K562 (cell line): ENCODE data around the gene EML6. TPM values are rescaled to one million over a fixed set of nuclear protein-coding genes. Genes with fewer than 3 reads are reported as not detected.

Experiments used
- ATAC-seq: fragments of 200-7000 bp; cut with Tn5 transposase; 3 replicates; pipeline ENCODE4 v1.9.1; 2020; ENCODE audit warnings: moderate library complexity
- BruUV-seq: library from RNA; stranded (reverse); fragments of 400-500 nt; replicated peaks from 2 replicates; lab custom pipeline; 2021; lab: Mats Ljungman, UMichigan
- CTCF ChIA-PET: fragments of 300-600 bp; formaldehyde crosslinking; extraction: SDS; loops from one replicate; lab custom pipeline; 2021; ENCODE audit warnings: low intra/inter-chr PET ratio; lab: Yijun Ruan, JAX
- POLR2A ChIA-PET: fragments of 300-600, 350-650 bp; sonication (Branson Sonifier 250); formaldehyde crosslinking; extraction: SDS; loops from one replicate; lab custom pipeline; 2021; ENCODE audit warnings: antibody characterized with exemption, inconsistent platforms; lab: Yijun Ruan, JAX
- DNase-seq, 4 experiments: peaks; one replicate each; pipeline versions ENCODE4 v3.0.0 to v3.0.0-alpha.2; 2011 to 2018; ENCODE audit warnings: low spot score in 3 of 4, mixed read lengths in 3 of 4; ENCODE audit errors: extremely low read depth in 1 of 4
- FAIRE-seq: peaks from 2 replicates; lab custom pipeline; 2011; peaks lifted over from hg19 to GRCh38; lab: Jason Lieb, UNC
- H2AFZ ChIP-seq: 2 replicates; pipeline ENCODE4 v1.6.0; 2011; ENCODE audit warnings: low read depth, low read length, control low read depth, inconsistent platforms
- H3K27ac ChIP-seq: fragments of 200-600 bp; 3 replicates; pipeline ENCODE4 v1.8.0; 2011; ENCODE audit warnings: low read depth, mild to moderate bottlenecking, control low read depth, inconsistent platforms, low read length, moderate library complexity, mixed read lengths; ENCODE audit errors: extremely low read depth
- H3K27me3 ChIP-seq, 2 experiments: fragments of 300-600 bp in 1 of 2; 2 replicates in 1 of 2; 3 replicates in 1 of 2; pipeline versions ENCODE4 v1.6.0 to v1.8.0; 2011; ENCODE audit warnings: inconsistent platforms in 2 of 2, low read length in 2 of 2, mild to moderate bottlenecking in 1 of 2, mixed read lengths in 1 of 2, moderate library complexity in 1 of 2; ENCODE audit not compliant: control insufficient read depth in 2 of 2, insufficient read depth in 2 of 2
- H3K36me3 ChIP-seq: fragments of 300-600 bp; 3 replicates; pipeline ENCODE4 v1.8.0; 2011; ENCODE audit warnings: mild to moderate bottlenecking, low read length, inconsistent platforms; ENCODE audit not compliant: control insufficient read depth, insufficient read depth
- H3K4me1 ChIP-seq, 2 experiments: fragments of 200-600 bp in 1 of 2; replicated peaks in 1 of 2; 2 replicates in 1 of 2; 3 replicates in 1 of 2; pipeline versions ENCODE4 v1.5.1 to v1.8.0; 2011; ENCODE audit warnings: inconsistent platforms in 2 of 2, low read length in 2 of 2, mild to moderate bottlenecking in 1 of 2, mixed read lengths in 1 of 2, moderate library complexity in 1 of 2; ENCODE audit not compliant: control insufficient read depth in 2 of 2, insufficient read depth in 2 of 2
- H3K4me2 ChIP-seq: 2 replicates; pipeline ENCODE4 v1.6.1; 2011; ENCODE audit warnings: low read length, control low read depth, inconsistent platforms, mixed read lengths; ENCODE audit not compliant: insufficient read depth
- H3K4me3 ChIP-seq: fragments of 200-600 bp; sonication (generic), shearing (Covaris generic); 2 replicates; pipeline ENCODE4 v1.5.1; 2016; ENCODE audit warnings: control low read depth, inconsistent platforms
- H3K79me2 ChIP-seq: fragments of 200-600 bp; 3 replicates; pipeline ENCODE4 v1.8.0; 2011; ENCODE audit warnings: low read length, inconsistent platforms; ENCODE audit not compliant: control insufficient read depth, insufficient read depth
- H3K9ac ChIP-seq, 2 experiments: 2 replicates each; pipeline versions ENCODE4 v1.6.0 to v1.6.1; 2011; ENCODE audit warnings: low read depth in 2 of 2, low read length in 2 of 2, control low read depth in 1 of 2, inconsistent platforms in 1 of 2, mild to moderate bottlenecking in 1 of 2, mixed read lengths in 1 of 2; ENCODE audit not compliant: insufficient read depth in 1 of 2
- H3K9me1 ChIP-seq: one replicate; pipeline ENCODE4 v1.6.0; 2011; ENCODE audit warnings: inconsistent platforms, mild to moderate bottlenecking, low read length, moderate library complexity; ENCODE audit not compliant: control insufficient read depth, insufficient read depth
- H3K9me3 ChIP-seq: replicated peaks from 2 replicates; pipeline ENCODE4 v1.5.1; 2011; ENCODE audit warnings: low read depth, low read length, inconsistent platforms; ENCODE audit not compliant: control insufficient read depth, insufficient read depth
- H4K20me1 ChIP-seq: replicated peaks from 2 replicates; pipeline ENCODE4 v1.6.1; 2011; ENCODE audit warnings: low read length, inconsistent platforms, mixed read lengths; ENCODE audit not compliant: control insufficient read depth, insufficient read depth
- FOSL1 ChIP-seq: fragments of 200-800 bp; sonication (Bioruptor generic); conservative IDR thresholded peaks from 2 replicates; pipeline ENCODE4 v1.6.1; 2016; ENCODE audit warnings: missing genetic modification characterization, missing compliant biosample characterization
- JUN ChIP-seq, 2 experiments: sonication (generic) in 1 of 2; formaldehyde crosslinking in 1 of 2; IDR thresholded peaks; 2 replicates each; pipeline versions ENCODE4 v1.6.1 to v1.8.0; 2012 to 2022; ENCODE audit warnings: borderline replicate concordance in 2 of 2, mild to moderate bottlenecking in 2 of 2, improper control_type of control experiment in 1 of 2, low read depth in 1 of 2, low read length in 1 of 2, missing genetic modification reagents in 1 of 2
- JUNB ChIP-seq: fragments of 450-650 bp; formaldehyde crosslinking; conservative IDR thresholded peaks from 2 replicates; pipeline ENCODE4 v1.4.0; 2020; ENCODE audit warnings: mild to moderate bottlenecking
- JUND ChIP-seq, 2 experiments: IDR thresholded peaks; 2 replicates in 1 of 2; 3 replicates in 1 of 2; pipeline ENCODE4 v1.6.1; 2011; ENCODE audit warnings: borderline replicate concordance in 2 of 2, low read depth in 2 of 2, low read length in 2 of 2, improper control_type of control experiment in 1 of 2, missing biosample characterization in 1 of 2, missing genetic modification characterization in 1 of 2, missing genetic modification reagents in 1 of 2
- NCOA4 ChIP-seq: fragments of 450-650 bp; IDR thresholded peaks from 2 replicates; pipeline ENCODE4 v1.6.1; 2018; ENCODE audit warnings: mild to moderate bottlenecking; ENCODE audit not compliant: partially characterized antibody
- RFX1 ChIP-seq: fragments of 450-650 bp; IDR thresholded peaks from 2 replicates; pipeline ENCODE4 v1.6.1; 2016; ENCODE audit warnings: mild to moderate bottlenecking, moderate library complexity
- ZNF197 ChIP-seq: fragments of 200-800 bp; sonication (Bioruptor generic); IDR thresholded peaks from 2 replicates; pipeline ENCODE4 v1.6.1; 2016; ENCODE audit warnings: low read depth, missing genetic modification characterization, missing compliant biosample characterization
- ZNF583 ChIP-seq: fragments of 250-450 bp; sonication (Bioruptor Pico); IDR thresholded peaks from 2 replicates; pipeline ENCODE4 v1.4.0; 2020
- WGBS: fragments of 100-300 bp; shearing (Covaris generic); methylation state at CpG from one replicate; pipeline ENCODE4 v1.1.6; 2016; ENCODE audit warnings: low coverage, mixed read lengths; ENCODE audit not compliant: insufficient coverage; ENCODE audit errors: missing lambda C conversion rate; 5-methylcytosine and 5-hydroxymethylcytosine counted together
- in situ Hi-C: fragments of 300-500 bp; cut with MboI; formaldehyde crosslinking; loops from 4 replicates; pipeline ENCODE4 v1.15.0; 2018; ENCODE audit warnings: inconsistent platforms, mixed read lengths
- intact Hi-C: fragments of 100-400 bp; cut with micrococcal nuclease; formaldehyde crosslinking; loops from 2 replicates; pipeline ENCODE4 v1.14.2; 2022
- polyA plus RNA-seq, 8 experiments: library from polyadenylated mRNA; depleted of rRNA in 4 of 8; stranded (reverse) in 5 of 8; unstranded in 3 of 8; fragments of >200 nt; fragmentation: Nextera tagmentation in 2 of 8; fragmentation: Illumina TruSeq in 1 of 8; extraction: Ambion mirVana in 2 of 8; extraction: Trizol in 1 of 8; gene quantifications; 2 replicates each; pipeline versions ENCODE4 v1.2.1 to v1.2.3, GENCODE V29; 2011 to 2014; ENCODE audit warnings: inconsistent platforms in 1 of 8, missing spikeins in 1 of 8
- total RNA-seq, 7 experiments: library from RNA; depleted of rRNA in 6 of 7; stranded (reverse); fragments of >200 nt in 6 of 7; fragmentation: Illumina TruSeq in 2 of 7; extraction: Trizol in 2 of 7; gene quantifications; 2 replicates each; pipeline versions ENCODE4 v1.2.1 to v1.2.3, GENCODE V29; 2011 to 2021; ENCODE audit warnings: low replicate concordance in 1 of 7
- TF ChIP-seq, protein P1 (sequence below), 2 experiments: fragments of 450-650 bp in 1 of 2; sonication (generic) in 1 of 2; formaldehyde crosslinking in 1 of 2; IDR thresholded peaks in 1 of 2; conservative IDR thresholded peaks in 1 of 2; 2 replicates each; pipeline versions ENCODE4 v1.6.1 to v1.8.1; 2016 to 2023; ENCODE audit warnings: mild to moderate bottlenecking in 2 of 2, moderate library complexity in 2 of 2, inconsistent platforms in 1 of 2, missing genetic modification reagents in 1 of 2
- TF ChIP-seq, protein P2 (sequence below): fragments of 450-650 bp; IDR thresholded peaks from 2 replicates; pipeline ENCODE4 v1.7.0; 2016; ENCODE audit warnings: borderline replicate concordance

The EML6 gene
- total and polyA plus RNA-seq, 9 of the 15 experiments (the other 6 are each of a cell fraction or from before 2014, with no cell fraction given): 0.07 to 0.56 (median 0.25) TPM

DNA sequence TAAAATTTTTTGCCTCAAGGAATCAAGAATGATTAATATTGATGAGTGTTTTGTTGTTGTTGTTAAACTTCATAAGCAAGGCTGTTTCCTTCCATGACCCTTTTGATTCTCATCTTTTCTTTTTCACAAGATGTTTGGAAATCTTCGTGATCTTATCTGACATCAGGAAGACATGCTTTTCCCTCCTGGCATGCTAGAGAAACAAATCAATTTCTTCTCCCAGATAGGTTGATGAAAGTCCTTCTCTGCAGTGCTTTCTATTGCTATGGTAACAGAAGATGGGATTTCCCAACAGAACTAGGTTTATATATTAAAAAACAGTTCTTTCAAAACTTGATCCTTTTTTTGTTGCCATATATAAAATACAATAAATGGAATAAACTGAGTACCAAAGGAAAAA lies 85.2 kb downstream of the EML6 start:
- POLR2A ChIA-PET: no interaction called here
- no TSS peak for BruUV-seq

DNA sequence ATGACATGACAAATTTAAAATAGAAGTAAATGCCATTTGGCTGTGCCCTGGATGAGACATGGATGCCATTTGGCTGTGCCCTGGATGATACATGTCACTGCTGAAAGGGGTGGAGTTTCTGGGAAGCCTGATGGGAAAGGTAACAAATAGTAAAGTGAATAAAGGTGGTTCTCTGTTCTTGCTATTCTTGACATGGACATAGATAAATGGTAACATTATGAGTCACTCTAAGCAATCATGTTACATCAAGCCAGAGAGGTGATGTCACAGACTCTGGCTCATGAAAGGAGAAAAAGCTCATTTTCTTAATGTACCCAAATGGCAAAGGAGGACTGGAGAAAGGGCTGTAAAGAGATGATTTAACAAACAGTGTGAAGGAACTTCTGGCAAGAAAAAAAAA lies 86.4 kb downstream of the EML6 start:
- Histone ChIP-seq H3K4me1 (no peaks in the 10 kb centered on the region), H3K4me2 (no peak overlapping the region), H2AFZ (no peak overlapping the region), H3K4me3 (no peak overlapping the region), H3K9me1 (no peaks in the 10 kb centered on the region), H3K9ac (no peak overlapping the region), H4K20me1 (no peaks in the 10 kb centered on the region), H3K9me3 (no peaks in the 10 kb centered on the region), H3K79me2 (no peaks in the 10 kb centered on the region), H3K36me3 (no peaks in the 10 kb centered on the region), H3K27ac (no peak overlapping the region), H3K27me3 (peaks cover 4 to 8% of the 10 kb centered on the region in 2 experiments; a peak in 2 of 5 replicates)
- BruUV-seq: no TSS peak
- intact Hi-C loops: no loop called here
- CTCF ChIA-PET: no interaction called here
- no peak for FAIRE-seq
- in situ Hi-C loops: no loop called here
- POLR2A ChIA-PET: no interaction called here
- DNase-seq: no peak
- ATAC-seq: no peak
- TF ChIP-seq JUND (IDR thresholded peaks at IDR 0.05; ENCODE audit: borderline replicate concordance, low read depth, low read length) (peak; percentile 43; the same call in 1 of the 2 replicates), JUND (tag; IDR thresholded peaks at IDR 0.05; ENCODE audit: borderline replicate concordance, low read depth, low read length) (peak; percentile 38; the same call in 1 of the 3 replicates), FOSL1 (tag) (peak; percentile 61), ZNF583 (CRISPR knock-in tag) (no peak), JUN (IDR thresholded peaks at IDR 0.05; ENCODE audit: borderline replicate concordance, low read depth, low read length) (0 out of 2 replicates have a peak, but pooled peaks have one; percentile 20), JUN (CRISPR knock-in tag; IDR thresholded peaks at IDR 0.05; ENCODE audit: borderline replicate concordance) (no peak), NCOA4 (no peak), JUNB (0 out of 2 replicates have a peak, but pooled peaks have one; percentile 57), ZNF197 (CRISPR knock-in tag) (no peak)
- TF ChIP-seq, protein P1, sequence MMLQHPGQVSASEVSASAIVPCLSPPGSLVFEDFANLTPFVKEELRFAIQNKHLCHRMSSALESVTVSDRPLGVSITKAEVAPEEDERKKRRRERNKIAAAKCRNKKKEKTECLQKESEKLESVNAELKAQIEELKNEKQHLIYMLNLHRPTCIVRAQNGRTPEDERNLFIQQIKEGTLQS (IDR thresholded peaks at IDR 0.05): peak; percentile 75
- TF ChIP-seq, protein P1 (CRISPR knock-in tag; conservative IDR thresholded peaks at IDR 0.05): no peak

More for the DNA sequence above, 85.2 kb downstream of the EML6 start:
- Histone ChIP-seq H2AFZ (no peak overlapping the region), H4K20me1 (no peaks in the 10 kb centered on the region), H3K9me1 (no peaks in the 10 kb centered on the region), H3K36me3 (no peaks in the 10 kb centered on the region), H3K27ac (no peak overlapping the region), H3K79me2 (no peaks in the 10 kb centered on the region), H3K4me1 (no peaks in the 10 kb centered on the region), H3K4me2 (no peak overlapping the region), H3K27me3 (0 out of 5 replicates have a peak, but pooled peaks cover 2 to 4% of the 10 kb centered on the region in 2 experiments), H3K9me3 (no peaks in the 10 kb centered on the region), H3K9ac (no peak overlapping the region), H3K4me3 (no peak overlapping the region)
- CTCF ChIA-PET: no interaction called here
- DNase-seq (no peak), FAIRE-seq (no peak), ATAC-seq (no peak)
- TF ChIP-seq, protein P2, sequence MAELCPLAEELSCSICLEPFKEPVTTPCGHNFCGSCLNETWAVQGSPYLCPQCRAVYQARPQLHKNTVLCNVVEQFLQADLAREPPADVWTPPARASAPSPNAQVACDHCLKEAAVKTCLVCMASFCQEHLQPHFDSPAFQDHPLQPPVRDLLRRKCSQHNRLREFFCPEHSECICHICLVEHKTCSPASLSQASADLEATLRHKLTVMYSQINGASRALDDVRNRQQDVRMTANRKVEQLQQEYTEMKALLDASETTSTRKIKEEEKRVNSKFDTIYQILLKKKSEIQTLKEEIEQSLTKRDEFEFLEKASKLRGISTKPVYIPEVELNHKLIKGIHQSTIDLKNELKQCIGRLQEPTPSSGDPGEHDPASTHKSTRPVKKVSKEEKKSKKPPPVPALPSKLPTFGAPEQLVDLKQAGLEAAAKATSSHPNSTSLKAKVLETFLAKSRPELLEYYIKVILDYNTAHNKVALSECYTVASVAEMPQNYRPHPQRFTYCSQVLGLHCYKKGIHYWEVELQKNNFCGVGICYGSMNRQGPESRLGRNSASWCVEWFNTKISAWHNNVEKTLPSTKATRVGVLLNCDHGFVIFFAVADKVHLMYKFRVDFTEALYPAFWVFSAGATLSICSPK: no peak
- TF ChIP-seq RFX1: peak; percentile 26; the same call in 1 of the 2 replicates
- intact Hi-C loops (no loop called here), in situ Hi-C loops (no loop called here)
- WGBS: 0% methylated on average over 1 of the region's 1 CpG
